GM12874 (cell line): ENCODE results near the gene SPTBN4.
A peak's percentile ranks its signal among the peaks of the same experiment; 100 is the strongest.

Source experiments
- TF ChIP-seq, protein P1 (sequence below): IDR thresholded peaks from 2 replicates; pipeline ENCODE4 v1.5.1; 2011; ENCODE audit warnings: low read depth, mild to moderate bottlenecking, control low read depth, low read length, moderate library complexity; ENCODE audit not compliant: insufficient read depth

The SPTBN4 gene

DNA sequence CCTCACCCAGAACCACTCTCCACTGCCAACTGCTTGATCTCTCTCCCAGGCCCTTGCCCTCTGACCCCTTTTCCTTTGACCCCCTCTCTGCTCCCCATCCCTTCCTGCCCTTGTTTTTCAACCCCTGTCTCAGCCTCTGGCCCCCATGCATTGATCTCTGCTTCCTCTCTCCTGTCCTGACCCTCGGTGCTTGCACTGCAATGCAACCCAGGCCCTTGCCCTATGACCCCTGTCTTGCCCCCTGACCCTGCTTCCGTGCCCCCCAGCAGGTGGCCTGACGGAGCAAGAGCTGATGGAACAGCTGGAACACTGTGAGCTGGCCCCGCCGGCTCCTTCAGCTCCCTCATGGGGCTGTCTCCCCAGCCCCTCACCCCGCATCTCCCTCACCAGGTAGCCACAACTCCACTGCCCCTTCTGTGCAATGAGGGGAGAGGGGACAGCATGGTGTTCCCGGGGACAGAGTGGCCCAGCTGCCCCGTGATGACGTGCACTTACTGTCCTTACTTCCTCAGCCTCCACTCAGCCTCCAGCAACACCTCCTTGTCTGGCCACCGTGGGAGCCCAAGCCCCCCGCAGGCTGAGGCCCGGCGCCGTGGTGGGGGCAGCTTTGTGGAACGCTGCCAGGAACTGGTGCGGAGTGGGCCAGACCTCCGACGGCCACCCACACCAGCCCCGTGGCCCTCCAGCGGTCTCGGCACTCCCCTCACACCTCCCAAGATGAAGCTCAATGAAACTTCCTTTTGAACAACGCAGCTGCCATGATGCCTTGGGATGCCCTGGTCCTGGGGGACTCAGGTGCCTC is 123.9 kb downstream of the SPTBN4 start:
- TF ChIP-seq, protein P1, sequence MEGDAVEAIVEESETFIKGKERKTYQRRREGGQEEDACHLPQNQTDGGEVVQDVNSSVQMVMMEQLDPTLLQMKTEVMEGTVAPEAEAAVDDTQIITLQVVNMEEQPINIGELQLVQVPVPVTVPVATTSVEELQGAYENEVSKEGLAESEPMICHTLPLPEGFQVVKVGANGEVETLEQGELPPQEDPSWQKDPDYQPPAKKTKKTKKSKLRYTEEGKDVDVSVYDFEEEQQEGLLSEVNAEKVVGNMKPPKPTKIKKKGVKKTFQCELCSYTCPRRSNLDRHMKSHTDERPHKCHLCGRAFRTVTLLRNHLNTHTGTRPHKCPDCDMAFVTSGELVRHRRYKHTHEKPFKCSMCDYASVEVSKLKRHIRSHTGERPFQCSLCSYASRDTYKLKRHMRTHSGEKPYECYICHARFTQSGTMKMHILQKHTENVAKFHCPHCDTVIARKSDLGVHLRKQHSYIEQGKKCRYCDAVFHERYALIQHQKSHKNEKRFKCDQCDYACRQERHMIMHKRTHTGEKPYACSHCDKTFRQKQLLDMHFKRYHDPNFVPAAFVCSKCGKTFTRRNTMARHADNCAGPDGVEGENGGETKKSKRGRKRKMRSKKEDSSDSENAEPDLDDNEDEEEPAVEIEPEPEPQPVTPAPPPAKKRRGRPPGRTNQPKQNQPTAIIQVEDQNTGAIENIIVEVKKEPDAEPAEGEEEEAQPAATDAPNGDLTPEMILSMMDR, result no peak

DNA sequence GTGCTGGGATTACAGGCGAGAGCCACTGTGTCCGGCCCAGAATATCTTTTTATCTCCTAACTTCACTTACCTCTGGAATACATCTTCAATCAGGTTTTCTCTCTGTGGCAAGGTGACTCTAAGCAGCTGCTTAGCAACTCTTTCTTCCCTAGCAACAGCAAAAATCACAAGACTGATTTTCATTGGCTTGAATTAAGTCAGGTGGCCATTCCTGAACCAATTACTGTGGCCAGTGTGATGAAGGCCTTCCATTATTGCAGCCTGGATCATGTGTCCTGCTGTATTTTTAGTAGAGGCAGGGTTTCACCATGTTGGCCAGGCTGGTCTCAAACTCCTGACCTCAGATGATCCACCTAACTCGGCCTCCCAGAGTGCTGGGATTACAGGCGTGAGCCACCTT is 125.4 kb downstream of the SPTBN4 start:
- TF ChIP-seq, protein P1, result no peak

DNA sequence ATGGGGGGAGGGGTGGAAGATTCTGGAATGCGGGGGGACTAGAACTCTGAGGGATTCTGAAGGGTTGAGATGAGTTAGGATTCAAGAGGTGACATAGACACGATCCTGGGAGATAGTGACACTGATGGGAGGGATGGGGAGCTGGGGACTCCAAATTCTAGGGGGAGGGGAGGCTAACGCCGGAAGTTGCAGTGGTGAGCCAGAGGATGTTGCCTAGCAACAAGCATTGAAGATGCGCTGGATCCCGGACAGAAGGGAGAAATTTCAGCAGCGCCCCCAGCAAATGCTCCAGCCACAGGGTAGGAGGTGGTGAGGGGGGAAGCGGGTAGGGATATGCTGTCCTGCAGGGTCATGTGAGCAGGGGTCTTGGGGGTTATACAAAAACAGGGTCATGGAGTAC is 127.5 kb downstream of the SPTBN4 start:
- TF ChIP-seq, protein P1, result no peak

DNA sequence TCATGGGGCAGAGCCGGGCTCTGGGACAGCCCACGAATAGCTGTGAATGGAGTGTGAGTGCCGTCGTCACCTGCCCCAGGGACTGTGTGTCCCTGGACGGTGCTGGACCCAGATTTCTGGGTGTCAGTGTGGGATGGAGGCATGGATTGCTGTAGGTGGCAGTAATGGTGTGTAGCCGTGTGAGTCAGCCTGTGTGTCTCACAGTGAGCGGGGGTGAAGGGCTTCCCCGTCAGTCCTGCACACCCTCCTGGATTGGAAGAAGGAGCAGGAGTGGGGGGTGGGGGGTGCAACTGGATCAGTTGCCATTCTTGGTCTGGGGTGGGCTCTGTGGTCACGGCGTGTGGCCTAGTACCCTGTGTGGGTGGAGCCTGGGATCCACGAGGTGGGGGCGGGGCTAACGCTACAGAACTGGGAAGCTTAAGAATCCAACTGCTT is 127.9 kb downstream of the SPTBN4 start:
- TF ChIP-seq, protein P1, result no peak

DNA sequence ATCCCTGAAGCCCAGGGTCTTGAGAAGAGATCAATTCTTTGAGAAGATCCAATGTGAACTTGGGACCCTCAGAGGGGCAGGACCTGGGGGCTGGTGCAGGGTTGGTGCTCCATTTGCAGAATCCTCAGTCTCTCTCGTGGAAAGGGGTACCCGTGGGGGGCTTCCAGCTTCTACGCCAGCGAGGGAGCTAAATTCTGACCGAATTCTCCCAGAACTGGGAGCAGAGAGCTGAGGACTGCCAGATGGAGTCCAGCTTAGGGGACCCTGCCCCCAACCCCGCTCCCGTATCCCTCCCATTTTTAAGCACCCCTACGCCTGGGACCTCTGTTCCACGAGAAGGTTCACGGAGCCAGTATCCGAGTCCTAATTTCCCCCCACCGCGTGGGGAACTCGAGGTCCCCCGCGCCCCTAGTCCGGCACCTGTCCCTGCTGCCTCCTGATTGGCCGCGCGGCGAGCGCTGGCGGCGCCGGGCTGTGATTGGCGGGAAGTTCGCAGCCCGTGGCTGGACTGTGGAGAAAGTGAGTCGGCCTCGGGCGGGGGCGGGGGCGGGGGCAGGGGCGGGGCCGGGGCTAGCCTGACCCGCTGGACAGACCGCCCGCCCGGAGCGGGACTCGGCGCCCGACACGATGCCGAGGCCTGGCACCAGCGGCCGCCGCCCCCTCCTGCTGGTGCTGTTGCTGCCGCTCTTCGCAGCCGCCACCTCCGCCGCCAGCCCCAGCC is 130.0 kb downstream of the SPTBN4 start:
- TF ChIP-seq, protein P1, result no peak

DNA sequence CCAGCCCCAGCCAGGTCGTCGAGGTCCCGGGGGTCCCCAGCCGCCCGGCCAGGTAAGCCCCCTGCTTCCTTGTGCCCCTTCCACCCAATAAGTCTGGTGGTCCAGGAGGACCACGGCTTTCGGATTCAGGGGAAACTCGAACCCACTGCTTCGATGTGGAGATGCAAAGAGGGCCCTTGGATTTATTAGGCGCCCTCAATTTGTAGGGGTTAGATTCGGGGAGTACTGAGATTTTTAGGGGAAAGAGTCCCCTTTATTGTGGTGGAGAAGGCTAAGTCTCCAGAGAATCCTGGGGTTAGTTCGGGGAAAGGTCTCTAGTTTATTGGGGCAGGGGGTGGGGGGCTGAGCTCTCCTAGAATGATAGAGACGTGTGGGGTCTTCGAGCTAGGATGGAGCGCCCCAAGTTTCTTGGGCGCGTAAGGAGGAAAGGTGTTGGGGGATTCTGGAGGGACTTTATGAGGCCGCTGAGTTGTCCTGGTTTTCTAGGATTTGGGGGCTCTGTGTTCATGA is 130.6 kb downstream of the SPTBN4 start:
- TF ChIP-seq, protein P1, result no peak

DNA sequence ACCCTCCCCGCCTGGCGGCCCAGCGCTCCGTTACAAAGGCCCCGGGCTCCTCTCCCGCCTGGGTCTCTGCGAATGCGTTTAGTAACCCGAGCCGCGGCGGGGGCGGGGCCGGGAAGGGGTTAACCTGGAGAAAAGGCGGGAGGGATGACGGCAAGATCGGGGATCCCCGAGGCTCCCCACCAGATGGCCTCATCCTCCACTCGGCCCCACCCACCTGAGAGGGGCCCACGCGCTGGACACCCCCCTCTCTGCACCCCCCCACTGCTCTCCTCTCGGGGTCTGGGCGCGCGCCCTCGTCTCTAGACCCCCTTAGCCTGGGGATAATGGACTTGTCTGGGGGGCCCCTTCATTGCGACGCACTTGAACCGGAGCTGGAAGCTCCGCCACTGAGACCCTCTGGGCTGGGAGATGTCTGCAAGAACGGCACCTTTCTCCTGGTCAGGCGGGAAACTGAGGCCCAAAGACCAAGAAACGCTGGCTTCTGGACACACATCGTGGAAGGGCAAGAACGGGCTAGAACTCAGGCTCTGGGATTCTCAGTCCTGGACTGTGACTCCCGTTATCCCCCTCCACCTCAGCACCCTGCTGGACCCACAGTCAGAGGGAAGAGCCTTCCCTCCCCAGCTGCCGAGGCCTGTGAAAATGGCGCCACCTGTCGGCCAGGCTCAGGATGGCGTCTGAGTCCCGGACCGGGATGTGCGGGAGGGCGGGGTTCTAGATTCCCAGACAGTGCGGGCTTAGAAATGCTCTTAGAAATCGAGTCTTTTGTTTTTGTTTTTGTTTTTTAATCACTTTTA is 131.5 kb downstream of the SPTBN4 start:
- TF ChIP-seq, protein P1, result peak; percentile 94
